Glomerular endothelial cell (primary cell): ENCODE data around the gene CD209. TPM values are rescaled to one million over a fixed set of nuclear protein-coding genes. Genes with fewer than 3 reads are reported as not detected.

Experiments used
- DNase-seq: peaks from one replicate; pipeline ENCODE4 v3.0.0-alpha.2; 2011; ENCODE audit warnings: low read depth, low spot score; ENCODE audit errors: extremely low read depth
- total RNA-seq: library from RNA; depleted of rRNA; stranded (reverse); fragments of >200 nt; gene quantifications from 2 replicates; pipeline ENCODE4 v1.2.3, GENCODE V29; 2015

Gene CD209
- total RNA-seq, 1 donor from 2014 or later = not detected

GRCh38 chr19:7739801-7740681 is 7.3 kb downstream of the CD209 start:
- no peak for DNase-seq

- DNase-seq = no peak
These were observed 8.1 kb downstream of the CD209 start for GRCh38 chr19:7739211-7739755.

- no peak for DNase-seq
These were observed 9.3 kb downstream of the CD209 start for GRCh38 chr19:7738023-7738422.

- no peak for DNase-seq
These were observed 10.1 kb downstream of the CD209 start for GRCh38 chr19:7737215-7737614.

GRCh38 chr19:7736148-7736547 is 11.2 kb downstream of the CD209 start:
- no peak for DNase-seq

- no peak for DNase-seq
These were observed 12.8 kb downstream of the CD209 start for GRCh38 chr19:7734220-7735203.

GRCh38 chr19:7733376-7733775 is 14.0 kb downstream of the CD209 start:
- no peak for DNase-seq

- no peak for DNase-seq
These were observed 15.3 kb downstream of the CD209 start, which contains the start of gene CLEC4G for GRCh38 chr19:7732045-7732444. Gene CLEC4G, minus strand, starts transcription at chr19:7732110. Its CDS starts 8 bp downstream, at chr19:7732102.

GRCh38 chr19:7731615-7732014 is 15.7 kb downstream of the CD209 start:
- DNase-seq = no peak

GRCh38 chr19:7731218-7731595 is 16.1 kb downstream of the CD209 start:
- DNase-seq = no peak

GRCh38 chr19:7730286-7731217 is 16.8 kb downstream of the CD209 start:
- DNase-seq = no peak

- no peak for DNase-seq
These were observed 17.5 kb downstream of the CD209 start for GRCh38 chr19:7729831-7730285.

GRCh38 chr19:7729211-7729610 is 18.1 kb downstream of the CD209 start:
- DNase-seq = no peak

GRCh38 chr19:7725791-7726190 is 21.5 kb downstream of the CD209 start:
- DNase-seq = no peak

- DNase-seq = no peak
These were observed 25.1 kb downstream of the CD209 start for GRCh38 chr19:7722231-7722651.

- no peak for DNase-seq
These were observed 27.0 kb downstream of the CD209 start for GRCh38 chr19:7720351-7720750.

- no peak for DNase-seq
These were observed 28.7 kb downstream of the CD209 start for GRCh38 chr19:7718668-7719067.

GRCh38 chr19:7716762-7717161 is 30.6 kb downstream of the CD209 start:
- DNase-seq = no peak

- no peak for DNase-seq
These were observed 31.7 kb downstream of the CD209 start for GRCh38 chr19:7715671-7716070.

- DNase-seq = no peak
These were observed 36.7 kb downstream of the CD209 start for GRCh38 chr19:7710616-7711015.
